NCI-H345 (cell line): ENCODE measurements around the gene DNAH7.

Experiments used
- DNase-seq: peaks from one replicate; lab custom pipeline; 2025; lab: John Stamatoyannopoulos, UW

DNAH7 gene

DNA sequence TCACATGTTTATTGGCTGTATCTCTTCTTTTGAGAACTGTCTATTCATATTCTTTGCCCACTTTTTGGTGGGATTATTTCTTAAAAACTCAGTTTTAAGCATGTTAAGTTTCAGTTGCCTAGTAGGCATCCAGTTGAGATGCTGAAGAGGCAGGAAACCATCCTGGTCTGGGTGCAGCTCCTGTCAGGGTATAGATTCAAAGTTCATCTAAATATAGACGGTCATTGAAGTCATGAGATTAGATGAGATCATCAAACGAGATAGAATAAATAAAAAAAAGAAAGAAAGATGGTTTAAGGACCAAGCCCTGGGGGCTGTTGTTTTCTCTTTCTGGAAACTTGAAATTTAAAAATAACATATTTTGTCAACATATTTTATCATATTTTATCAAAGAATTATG lies 9.2 kb upstream of the DNAH7 start:
- no peak for DNase-seq

DNA sequence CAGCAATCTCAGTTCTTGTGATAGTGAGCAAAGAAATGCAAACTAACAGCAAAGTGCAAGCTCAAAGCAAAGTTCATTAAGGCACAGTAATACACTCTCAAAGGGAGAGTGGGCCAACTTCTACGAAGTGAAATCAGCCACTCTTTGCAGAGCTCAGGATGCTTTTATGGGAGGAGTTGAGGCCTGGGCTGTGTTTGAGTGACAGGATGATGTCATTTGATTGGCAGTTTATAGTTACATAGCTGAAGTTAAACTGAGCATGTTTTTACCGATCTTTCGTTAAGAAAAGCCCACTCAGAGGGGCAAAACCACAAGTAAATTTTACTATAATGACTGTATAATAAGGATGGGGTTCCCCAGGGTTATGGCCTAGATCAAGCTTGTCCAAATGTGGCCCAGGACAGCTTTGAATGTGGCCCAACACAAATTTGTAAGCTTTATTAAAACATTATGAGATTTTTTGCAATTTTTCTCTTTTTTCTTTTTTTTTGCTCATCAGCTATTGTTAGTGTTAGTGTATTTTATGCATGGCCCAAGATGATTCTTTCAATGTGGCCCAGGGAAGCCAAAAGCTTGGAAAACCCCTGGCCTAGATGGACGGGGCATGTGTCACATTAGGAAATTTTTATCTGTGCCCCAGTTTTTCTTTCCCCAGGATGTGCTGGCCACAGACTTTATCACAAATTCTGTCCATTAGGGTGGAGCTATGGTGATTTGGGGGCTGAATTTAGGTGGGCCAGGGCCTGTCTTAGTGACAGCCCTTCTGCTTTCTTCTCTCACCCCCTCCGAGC lies 8.3 kb upstream of the DNAH7 start:
- no peak for DNase-seq

DNA sequence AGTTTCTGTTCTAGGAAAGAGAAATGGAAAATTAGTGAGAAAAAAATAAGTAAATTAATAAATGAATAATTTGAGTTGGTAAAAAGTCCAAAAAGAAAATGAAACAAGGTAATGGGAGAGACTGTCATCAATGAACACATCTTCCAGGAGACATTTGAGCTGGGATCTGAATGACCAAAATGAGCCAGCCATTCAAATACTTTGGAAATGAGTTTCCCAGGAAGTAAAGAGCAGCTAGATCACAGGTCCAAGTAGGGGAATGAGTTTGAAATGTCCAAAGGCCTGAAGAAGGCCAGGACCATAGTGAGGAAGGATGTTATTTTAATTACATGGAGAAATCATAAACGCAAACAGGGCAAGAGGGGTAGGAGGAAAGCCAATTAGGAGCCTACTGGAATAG lies 6.6 kb upstream of the DNAH7 start:
- DNase-seq: no peak

DNA sequence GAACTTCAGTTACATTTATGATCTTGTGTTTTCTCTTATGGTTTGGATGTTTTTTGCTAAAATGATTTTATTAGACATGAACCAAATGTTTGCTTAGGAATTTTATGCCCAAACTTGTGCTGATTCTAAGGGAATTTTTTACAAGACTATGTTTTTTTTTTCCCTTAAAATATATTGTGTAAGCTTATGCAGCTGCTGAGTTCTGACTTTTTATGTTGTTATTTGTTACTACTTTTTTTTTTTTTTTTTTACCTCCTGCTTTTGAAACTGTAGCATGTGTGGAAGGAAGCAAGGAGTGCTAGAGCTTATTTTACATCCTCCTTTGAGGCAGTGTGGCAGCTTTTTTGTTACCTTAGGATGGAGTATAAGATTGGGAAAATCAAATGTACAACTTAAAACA lies 6.0 kb upstream of the DNAH7 start:
- DNase-seq: no peak

DNA sequence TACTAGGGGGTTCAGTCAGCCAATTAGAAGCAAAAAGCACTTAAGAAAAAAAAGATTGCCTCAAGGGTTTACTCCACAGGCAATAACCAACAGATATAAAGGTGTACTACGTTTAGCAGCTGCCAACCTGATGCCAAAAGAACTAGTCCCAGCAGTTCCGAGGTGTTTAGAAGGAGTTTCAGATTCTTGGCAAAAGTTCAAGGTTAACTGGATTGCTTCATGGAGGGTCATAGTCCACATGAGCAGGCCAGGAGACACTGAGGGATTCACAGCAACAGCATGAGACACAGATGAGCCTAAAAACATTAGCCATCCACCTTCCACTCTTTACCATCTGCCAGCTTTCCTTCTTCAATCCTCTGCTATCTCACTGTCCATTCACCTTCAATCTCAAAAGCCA lies 4.9 kb upstream of the DNAH7 start:
- no peak for DNase-seq

DNA sequence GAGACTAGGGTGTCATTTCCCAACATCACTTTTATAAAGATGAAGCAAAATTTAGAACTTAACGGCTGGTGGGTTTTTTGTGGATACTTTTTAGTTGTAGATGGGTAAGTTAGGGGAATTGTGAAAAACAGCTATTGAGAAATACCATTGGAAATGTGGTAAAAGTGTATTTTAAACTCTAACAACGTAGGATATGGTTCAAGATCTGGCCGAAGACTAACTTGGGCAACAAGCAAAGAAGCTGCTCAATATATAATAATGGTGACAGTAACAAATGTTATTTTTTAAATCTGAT lies 1.6 kb downstream of the DNAH7 start:
- no peak for DNase-seq

DNA sequence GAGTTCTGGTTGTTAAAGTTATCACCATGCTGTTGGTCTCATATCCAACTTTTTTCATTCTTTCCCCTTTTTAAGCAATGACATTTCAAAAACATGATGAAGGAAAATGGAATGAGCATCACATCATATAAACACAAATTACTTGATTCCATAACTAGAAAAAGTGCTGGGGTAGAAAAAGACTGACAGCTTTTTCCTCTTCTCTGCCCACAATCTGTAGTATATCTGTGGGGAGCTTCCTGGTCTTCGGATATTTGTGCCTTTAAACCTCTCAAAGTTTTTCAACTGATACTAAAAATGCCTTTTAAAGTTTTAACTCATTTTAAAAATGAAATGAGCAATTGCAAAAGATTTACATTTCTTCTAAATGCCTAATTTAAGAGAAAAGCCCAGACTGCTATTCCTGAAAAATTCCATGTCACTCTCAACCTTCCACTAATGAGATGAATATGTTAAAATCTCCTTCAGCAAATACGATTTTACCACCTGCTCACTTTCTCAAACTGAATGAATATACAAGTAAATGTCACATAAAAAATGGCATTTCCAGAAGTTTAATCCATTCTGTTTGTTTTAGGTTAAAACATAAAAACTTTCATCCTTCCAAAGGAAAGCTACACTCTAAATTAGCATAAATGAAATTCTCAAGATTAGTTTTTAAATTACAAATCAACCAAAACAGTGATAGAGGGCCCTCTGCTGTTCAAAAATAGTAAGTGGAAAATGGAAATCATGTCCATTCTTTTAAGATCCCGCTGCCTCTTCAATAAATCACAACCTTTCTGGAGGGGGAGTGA lies 2.1 kb downstream of the DNAH7 start:
- DNase-seq: peak; percentile 38

DNA sequence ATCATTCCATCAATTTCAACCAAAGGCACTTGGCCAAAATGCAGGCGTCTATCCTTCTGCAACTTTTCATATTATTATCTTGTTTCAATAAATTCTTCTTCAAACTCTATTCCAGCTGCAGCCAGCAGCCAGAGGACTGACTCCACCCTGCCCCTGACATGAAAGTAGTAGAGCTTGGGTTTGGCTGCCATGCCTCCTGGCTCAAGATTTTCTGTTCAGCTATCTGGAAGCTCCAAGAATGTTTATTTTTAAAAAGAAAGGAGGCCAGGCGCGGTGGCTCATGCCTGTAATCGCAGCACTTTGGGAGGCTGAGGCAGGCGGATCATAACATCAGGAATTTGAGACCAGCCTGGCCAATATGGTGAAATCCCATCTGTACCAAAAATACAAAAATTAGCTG lies 4.9 kb downstream of the DNAH7 start:
- no peak for DNase-seq

DNA sequence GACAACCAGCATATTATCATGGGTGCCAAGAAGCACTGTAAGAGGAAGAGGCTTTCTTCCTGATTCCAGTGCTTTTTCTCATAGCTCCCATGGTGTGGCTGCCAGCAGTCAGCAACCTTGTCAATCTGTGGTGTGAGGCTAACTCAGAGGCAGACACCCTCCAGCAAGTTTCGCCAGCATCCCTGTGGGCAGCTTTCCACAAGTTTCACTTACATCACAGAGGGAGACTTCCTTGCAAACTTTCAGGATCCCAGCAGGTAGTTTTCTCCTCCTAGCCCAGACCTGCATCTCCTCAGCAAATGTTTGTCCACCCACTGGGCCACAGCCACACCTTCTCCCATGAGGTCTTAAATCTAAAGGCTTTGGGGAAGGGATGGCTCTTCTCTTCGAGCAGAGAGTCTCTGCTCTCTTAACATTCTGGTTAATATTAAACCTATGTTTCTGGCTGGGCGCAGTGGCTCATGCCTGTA lies 9.1 kb downstream of the DNAH7 start:
- DNase-seq: no peak

DNA sequence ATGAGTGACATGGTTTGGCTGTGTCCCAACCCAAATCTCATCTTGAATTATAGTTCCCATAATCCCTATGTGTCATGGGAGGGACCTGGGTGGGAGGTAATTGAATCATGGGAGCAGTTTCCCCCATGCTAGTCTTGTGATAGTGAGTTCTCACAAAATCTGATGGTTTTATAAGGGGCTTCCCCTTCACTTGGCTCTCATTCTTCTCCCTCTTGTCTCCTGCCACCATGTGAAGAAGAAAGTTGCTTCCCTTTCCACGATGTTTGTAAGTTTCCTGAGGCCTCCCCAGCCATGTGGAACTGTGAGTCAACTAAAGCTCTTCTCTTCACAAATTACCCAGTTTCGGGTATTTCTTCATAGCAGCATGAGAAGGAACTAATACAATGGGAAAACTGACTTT lies 14.0 kb downstream of the DNAH7 start:
- DNase-seq: no peak

DNA sequence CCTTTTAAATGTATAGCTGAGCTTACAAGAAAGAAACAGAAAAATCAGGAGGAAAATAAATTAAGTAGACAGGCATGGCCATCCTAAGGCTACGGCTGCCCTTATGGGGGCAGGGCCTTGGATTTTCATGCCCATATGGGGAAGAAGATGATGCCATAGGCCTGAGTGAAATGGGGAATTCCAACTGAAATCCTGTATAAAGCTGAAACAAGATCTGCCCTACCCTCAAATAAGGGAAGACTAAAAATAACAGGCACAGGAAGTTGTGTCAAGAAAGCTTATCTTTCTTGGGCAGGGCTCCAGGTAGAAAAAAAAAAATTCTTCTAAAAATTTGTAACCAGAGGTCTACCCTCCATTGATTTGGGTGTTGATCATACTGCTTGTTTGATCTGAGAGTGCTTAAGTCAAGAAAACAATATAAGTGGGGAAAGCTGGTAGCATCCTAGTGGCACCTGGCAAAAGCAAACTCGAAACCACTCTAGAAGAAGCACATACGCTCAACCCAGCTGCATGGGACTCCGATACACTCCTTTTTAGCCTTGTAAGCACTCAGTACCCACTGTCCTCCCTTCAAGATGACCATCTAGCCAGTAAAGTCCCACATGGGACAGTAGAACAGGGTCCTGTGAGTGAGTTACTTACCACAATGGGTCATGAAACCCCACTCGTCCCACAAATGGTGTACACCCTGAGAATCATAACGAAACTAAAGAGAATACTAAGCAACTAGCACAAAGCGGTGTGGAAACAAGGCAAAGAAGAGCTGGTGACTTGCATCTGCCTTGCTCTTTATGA lies 22.3 kb downstream of the DNAH7 start:
- DNase-seq: no peak

DNA sequence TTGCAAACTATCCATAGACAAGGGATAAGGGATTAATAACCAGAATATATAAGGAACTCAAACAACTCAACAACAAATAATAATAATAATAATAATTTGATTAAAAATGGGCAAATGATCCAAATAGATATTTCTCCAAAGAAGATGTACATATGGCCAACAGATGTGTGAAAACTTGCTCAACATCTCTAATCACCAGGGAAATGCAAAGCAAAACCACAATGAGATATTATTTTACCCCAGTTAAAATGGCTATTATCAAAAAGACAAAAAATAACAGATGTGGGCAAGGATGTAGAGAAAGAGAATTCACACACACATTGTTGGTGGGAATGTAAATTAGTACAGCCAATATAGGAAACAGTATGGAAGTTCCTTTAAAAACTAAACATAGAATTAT lies 26.9 kb downstream of the DNAH7 start:
- DNase-seq: no peak

DNA sequence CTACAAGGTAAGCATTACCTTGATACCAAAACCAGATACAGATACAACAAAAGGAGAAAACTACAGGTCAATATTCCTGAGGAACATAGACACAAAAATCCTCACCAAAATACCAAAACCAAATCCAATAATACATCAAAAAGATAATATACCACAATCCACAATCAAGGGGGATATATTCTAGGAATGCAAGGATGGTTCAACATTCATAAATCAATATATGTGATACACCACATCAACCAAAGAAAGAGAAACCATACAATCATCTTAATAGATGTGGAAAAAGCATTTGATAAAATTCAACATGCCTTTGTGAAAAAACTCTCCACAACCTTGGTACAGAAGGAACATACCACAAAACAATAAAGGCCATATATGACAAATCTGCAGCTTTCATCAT lies 28.4 kb downstream of the DNAH7 start:
- DNase-seq: no peak

DNA sequence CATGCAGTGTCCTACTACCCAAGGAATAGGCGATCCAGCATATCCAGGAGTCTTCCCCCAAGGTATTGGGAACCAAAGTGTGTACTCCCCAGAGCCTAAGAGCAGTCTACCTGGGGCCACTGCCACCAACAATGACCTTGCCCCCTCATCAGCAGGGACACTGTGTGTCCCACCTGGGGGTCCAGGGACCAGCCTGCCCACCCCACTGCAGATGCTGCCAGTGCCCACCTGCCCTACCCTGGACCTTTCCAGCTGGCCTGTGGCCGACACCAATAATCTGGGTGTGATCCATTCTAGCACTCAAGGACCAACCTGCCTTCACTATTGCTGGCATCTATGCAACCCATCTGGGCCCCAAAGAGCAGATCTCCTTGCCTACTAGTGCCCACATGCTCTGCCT lies 32.2 kb downstream of the DNAH7 start:
- DNase-seq: no peak

DNA sequence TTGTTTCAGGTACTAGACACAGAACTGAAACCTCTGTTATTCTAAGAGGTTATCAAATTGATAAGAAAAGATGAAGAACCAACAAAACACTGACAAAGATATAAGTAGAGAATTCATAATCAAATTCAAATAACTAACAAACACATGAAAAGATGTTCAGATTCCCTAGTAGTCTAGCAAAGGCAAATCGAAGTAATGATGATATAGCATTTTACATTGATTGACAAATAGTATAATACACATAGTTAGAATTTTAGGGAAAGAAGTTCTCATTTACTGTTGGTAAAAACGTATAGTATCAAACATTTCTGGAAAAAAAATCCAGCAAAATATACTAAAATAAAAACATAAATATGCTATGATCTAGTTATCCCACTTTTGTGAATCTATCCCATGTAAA lies 50.6 kb downstream of the DNAH7 start:
- no peak for DNase-seq

DNA sequence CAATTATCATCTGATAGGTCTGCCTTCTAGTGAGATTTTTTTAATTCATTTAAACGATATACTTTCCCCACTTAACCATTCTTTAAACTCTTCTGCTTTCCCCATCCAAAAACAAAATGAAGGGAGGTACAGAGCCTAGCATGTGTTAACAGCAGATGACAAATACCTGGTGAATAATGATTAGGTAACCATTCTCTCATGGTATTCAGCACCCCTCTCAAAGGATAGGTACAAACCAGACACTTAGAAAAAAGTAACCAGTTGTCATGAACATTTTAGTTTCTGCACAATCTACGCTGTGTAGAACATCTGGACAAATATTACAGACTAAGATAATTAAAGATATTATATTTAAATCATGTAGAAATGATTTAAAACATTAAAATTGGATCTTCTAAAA lies 56.3 kb downstream of the DNAH7 start:
- no peak for DNase-seq

DNA sequence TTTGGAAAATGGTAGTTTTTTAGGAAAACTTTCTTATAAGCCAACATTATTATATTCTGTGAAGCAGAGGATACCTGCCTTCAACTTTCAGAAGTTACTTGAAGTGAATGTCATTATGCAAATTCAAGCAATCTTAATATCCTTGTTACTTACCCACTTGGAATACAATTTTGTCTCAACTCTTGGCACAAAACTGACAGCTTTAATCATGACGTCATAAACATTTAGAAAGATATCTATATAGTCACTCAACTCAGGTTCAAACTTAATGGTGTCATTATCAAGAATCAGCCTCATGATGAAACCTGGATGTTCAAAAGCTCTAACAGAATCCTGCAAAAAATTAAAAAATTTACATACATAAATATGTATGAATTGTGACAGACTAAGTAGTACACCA lies 68.1 kb downstream of the DNAH7 start:
- no peak for DNase-seq

DNA sequence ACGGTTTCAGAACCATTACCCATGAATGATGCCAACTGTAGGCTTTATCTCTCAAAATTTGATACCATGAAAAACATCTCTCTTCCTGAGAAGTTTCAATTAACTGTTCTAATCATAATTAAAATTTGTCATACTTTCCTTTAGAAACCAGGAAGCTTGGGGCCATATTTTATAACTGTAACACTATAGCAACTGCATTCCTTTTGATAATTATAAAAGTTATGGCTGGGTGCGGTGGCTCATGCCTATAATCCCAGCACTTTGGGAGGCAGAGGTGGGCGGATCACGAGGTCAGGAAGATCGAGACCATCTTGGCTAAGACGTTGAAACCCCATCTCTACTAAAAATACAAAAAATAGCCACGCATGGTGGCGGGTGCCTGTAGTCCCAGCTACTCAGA lies 70.6 kb downstream of the DNAH7 start:
- no peak for DNase-seq

DNA sequence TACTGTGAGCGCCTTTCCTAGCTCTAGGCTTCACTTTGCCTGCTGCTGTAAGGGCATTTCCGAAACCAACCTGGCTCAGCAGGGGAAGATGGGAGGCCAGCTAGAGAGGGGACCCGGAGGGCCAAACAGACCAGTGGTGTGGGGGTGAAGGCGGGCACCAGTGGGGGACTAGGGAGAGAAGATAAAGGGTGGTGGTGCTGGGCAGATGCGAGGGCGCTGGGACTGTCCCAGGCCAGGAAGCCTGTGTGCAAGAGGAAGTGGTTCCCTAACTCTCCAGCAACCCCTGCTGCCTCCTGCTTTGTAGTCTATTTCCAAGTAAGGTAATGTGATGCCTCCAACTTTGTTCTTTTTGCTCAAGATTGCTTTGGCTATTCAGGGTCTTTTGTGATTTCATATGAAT lies 73.1 kb downstream of the DNAH7 start:
- no peak for DNase-seq

DNA sequence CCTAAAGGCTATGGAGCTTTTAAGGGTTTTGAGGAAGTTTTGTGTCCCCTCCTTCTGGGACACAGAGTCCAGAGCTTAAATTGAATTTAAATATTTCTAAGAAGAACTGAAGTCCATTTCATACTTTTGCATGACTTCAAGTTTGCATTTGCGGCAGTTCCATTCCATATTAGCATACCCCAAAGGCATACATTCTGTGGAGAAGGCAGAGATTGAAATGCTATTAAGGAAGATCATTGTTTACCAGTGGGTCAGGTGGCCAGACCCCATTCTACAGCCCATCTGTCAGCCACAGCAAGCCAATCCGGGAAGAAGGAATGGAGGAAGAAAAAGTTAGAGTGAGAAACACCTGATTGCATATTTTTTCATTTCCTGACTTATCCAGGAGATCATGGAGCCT lies 75.0 kb downstream of the DNAH7 start:
- DNase-seq: no peak

DNA sequence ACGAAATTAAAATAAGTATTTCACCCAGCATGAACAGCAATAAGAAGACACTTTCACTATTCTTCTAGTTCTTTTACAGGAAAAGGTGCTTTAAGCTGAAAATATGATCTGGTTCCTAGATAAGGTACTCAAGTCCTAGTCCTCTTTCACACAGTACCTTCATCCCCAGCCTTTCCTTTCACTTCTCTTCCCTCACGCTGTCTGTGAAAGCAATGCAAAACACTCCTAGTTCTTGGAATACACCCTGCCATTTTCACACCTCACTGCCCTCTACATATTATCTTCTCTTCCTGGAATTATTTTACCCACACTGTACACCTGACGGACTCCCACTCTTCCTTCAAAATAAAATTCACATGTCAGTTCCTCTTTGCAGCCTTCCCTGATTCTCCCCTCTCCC lies 82.9 kb downstream of the DNAH7 start:
- DNase-seq: no peak

DNA sequence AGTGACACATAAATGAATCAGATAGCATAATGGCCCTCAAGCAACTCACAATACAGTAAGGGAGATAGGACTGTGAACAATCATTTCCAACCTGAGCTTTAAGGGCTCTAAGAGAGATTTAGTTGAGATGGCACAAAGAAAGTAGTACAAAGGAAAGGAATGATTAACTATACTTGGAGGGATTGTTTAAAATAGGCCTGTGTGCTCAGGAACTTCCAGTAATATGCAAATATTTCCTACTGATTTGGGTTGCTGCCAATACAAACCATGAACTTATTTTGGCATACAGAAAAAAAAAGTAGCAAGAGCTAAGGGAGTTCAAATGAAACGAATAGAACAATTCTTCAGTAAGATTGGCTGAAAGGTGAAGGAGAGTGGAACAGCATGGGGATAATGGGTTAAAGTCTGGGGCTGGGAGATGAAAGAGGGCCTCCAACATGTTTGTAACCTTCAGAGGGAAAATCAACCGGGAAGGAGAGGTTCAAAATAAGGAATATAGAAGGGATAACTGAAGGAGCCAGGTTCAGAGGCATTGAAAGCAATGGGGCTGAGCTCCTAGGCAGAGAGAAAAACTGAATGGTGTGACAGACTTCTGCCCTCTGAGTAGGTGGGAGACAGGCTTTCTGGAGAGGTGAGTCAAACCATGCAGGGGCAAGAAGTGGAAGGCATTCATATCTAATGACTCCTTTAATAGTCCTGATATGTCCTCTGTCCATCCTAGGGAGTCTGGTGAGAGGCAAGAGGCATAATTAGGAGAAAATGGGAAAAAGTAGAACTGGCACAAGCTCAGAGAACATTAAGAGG lies 83.5 kb downstream of the DNAH7 start:
- DNase-seq: no peak
